K562 (cell line): ENCODE measurements around the gene RNF123. TPM values are rescaled to one million over a fixed set of nuclear protein-coding genes. Genes with fewer than 3 reads are reported as not detected.
"Not testable (repeated sequence)": the region's sequence is repeated elsewhere in the genome, so short reads cannot be mapped to it uniquely, and the experiment has no call there.

Experiments used
- ATAC-seq: fragments of 200-7000 bp; cut with Tn5 transposase; 3 replicates; pipeline ENCODE4 v1.9.1; 2020; ENCODE audit warnings: moderate library complexity
- BruUV-seq: library from RNA; stranded (reverse); fragments of 400-500 nt; replicated peaks from 2 replicates; lab custom pipeline; 2021; lab: Mats Ljungman, UMichigan
- CTCF ChIA-PET: fragments of 300-600 bp; formaldehyde crosslinking; extraction: SDS; loops from one replicate; lab custom pipeline; 2021; ENCODE audit warnings: low intra/inter-chr PET ratio; lab: Yijun Ruan, JAX
- POLR2A ChIA-PET: fragments of 300-600, 350-650 bp; sonication (Branson Sonifier 250); formaldehyde crosslinking; extraction: SDS; loops from one replicate; lab custom pipeline; 2021; ENCODE audit warnings: antibody characterized with exemption, inconsistent platforms; lab: Yijun Ruan, JAX
- DNase-seq, 4 experiments: peaks; one replicate each; pipeline versions ENCODE4 v3.0.0 to v3.0.0-alpha.2; 2011 to 2018; ENCODE audit warnings: low spot score in 3 of 4, mixed read lengths in 3 of 4; ENCODE audit errors: extremely low read depth in 1 of 4
- FAIRE-seq: peaks from 2 replicates; lab custom pipeline; 2011; peaks lifted over from hg19 to GRCh38; lab: Jason Lieb, UNC
- H2AFZ ChIP-seq: 2 replicates; pipeline ENCODE4 v1.6.0; 2011; ENCODE audit warnings: low read depth, low read length, control low read depth, inconsistent platforms
- H3K27ac ChIP-seq: fragments of 200-600 bp; 3 replicates; pipeline ENCODE4 v1.8.0; 2011; ENCODE audit warnings: low read depth, mild to moderate bottlenecking, control low read depth, inconsistent platforms, low read length, moderate library complexity, mixed read lengths; ENCODE audit errors: extremely low read depth
- H3K27me3 ChIP-seq, 2 experiments: fragments of 300-600 bp in 1 of 2; 2 replicates in 1 of 2; 3 replicates in 1 of 2; pipeline versions ENCODE4 v1.6.0 to v1.8.0; 2011; ENCODE audit warnings: inconsistent platforms in 2 of 2, low read length in 2 of 2, mild to moderate bottlenecking in 1 of 2, mixed read lengths in 1 of 2, moderate library complexity in 1 of 2; ENCODE audit not compliant: control insufficient read depth in 2 of 2, insufficient read depth in 2 of 2
- H3K36me3 ChIP-seq: fragments of 300-600 bp; 3 replicates; pipeline ENCODE4 v1.8.0; 2011; ENCODE audit warnings: mild to moderate bottlenecking, low read length, inconsistent platforms; ENCODE audit not compliant: control insufficient read depth, insufficient read depth
- H3K4me1 ChIP-seq, 2 experiments: fragments of 200-600 bp in 1 of 2; replicated peaks in 1 of 2; 2 replicates in 1 of 2; 3 replicates in 1 of 2; pipeline versions ENCODE4 v1.5.1 to v1.8.0; 2011; ENCODE audit warnings: inconsistent platforms in 2 of 2, low read length in 2 of 2, mild to moderate bottlenecking in 1 of 2, mixed read lengths in 1 of 2, moderate library complexity in 1 of 2; ENCODE audit not compliant: control insufficient read depth in 2 of 2, insufficient read depth in 2 of 2
- H3K4me2 ChIP-seq: 2 replicates; pipeline ENCODE4 v1.6.1; 2011; ENCODE audit warnings: low read length, control low read depth, inconsistent platforms, mixed read lengths; ENCODE audit not compliant: insufficient read depth
- H3K4me3 ChIP-seq: fragments of 200-600 bp; sonication (generic), shearing (Covaris generic); 2 replicates; pipeline ENCODE4 v1.5.1; 2016; ENCODE audit warnings: control low read depth, inconsistent platforms
- H3K79me2 ChIP-seq: fragments of 200-600 bp; 3 replicates; pipeline ENCODE4 v1.8.0; 2011; ENCODE audit warnings: low read length, inconsistent platforms; ENCODE audit not compliant: control insufficient read depth, insufficient read depth
- H3K9ac ChIP-seq, 2 experiments: 2 replicates each; pipeline versions ENCODE4 v1.6.0 to v1.6.1; 2011; ENCODE audit warnings: low read depth in 2 of 2, low read length in 2 of 2, control low read depth in 1 of 2, inconsistent platforms in 1 of 2, mild to moderate bottlenecking in 1 of 2, mixed read lengths in 1 of 2; ENCODE audit not compliant: insufficient read depth in 1 of 2
- H3K9me1 ChIP-seq: one replicate; pipeline ENCODE4 v1.6.0; 2011; ENCODE audit warnings: inconsistent platforms, mild to moderate bottlenecking, low read length, moderate library complexity; ENCODE audit not compliant: control insufficient read depth, insufficient read depth
- H3K9me3 ChIP-seq: replicated peaks from 2 replicates; pipeline ENCODE4 v1.5.1; 2011; ENCODE audit warnings: low read depth, low read length, inconsistent platforms; ENCODE audit not compliant: control insufficient read depth, insufficient read depth
- H4K20me1 ChIP-seq: replicated peaks from 2 replicates; pipeline ENCODE4 v1.6.1; 2011; ENCODE audit warnings: low read length, inconsistent platforms, mixed read lengths; ENCODE audit not compliant: control insufficient read depth, insufficient read depth
- FOXJ3 ChIP-seq: sonication (generic); formaldehyde crosslinking; IDR thresholded peaks from 2 replicates; pipeline ENCODE4 v1.4.0; 2020; ENCODE audit warnings: mild to moderate bottlenecking, missing genetic modification reagents
- FOXK1 ChIP-seq: sonication (generic); formaldehyde crosslinking; IDR thresholded peaks from 2 replicates; pipeline ENCODE4 v1.8.0; 2022; ENCODE audit warnings: missing genetic modification reagents, mild to moderate bottlenecking, borderline replicate concordance
- MYC ChIP-seq, 2 experiments: fragments of 250-450 bp in 1 of 2; sonication (Bioruptor Pico) in 1 of 2; IDR thresholded peaks; 2 replicates each; pipeline versions ENCODE4 v1.5.1 to v1.6.1; 2012 to 2021; ENCODE audit warnings: low read depth in 2 of 2, borderline replicate concordance in 1 of 2, improper control_type of control experiment in 1 of 2, low read length in 1 of 2, mild to moderate bottlenecking in 1 of 2, moderate library complexity in 1 of 2
- POLR2AphosphoS5 ChIP-seq: IDR thresholded peaks from 2 replicates; pipeline ENCODE4 v1.6.1; 2011; ENCODE audit warnings: mild to moderate bottlenecking, low read depth, low read length, moderate library complexity; ENCODE audit not compliant: control insufficient read depth, insufficient read depth
- WGBS: fragments of 100-300 bp; shearing (Covaris generic); methylation state at CpG from one replicate; pipeline ENCODE4 v1.1.6; 2016; ENCODE audit warnings: low coverage, mixed read lengths; ENCODE audit not compliant: insufficient coverage; ENCODE audit errors: missing lambda C conversion rate; 5-methylcytosine and 5-hydroxymethylcytosine counted together
- in situ Hi-C: fragments of 300-500 bp; cut with MboI; formaldehyde crosslinking; loops from 4 replicates; pipeline ENCODE4 v1.15.0; 2018; ENCODE audit warnings: inconsistent platforms, mixed read lengths
- intact Hi-C: fragments of 100-400 bp; cut with micrococcal nuclease; formaldehyde crosslinking; loops from 2 replicates; pipeline ENCODE4 v1.14.2; 2022
- polyA plus RNA-seq, 8 experiments: library from polyadenylated mRNA; depleted of rRNA in 4 of 8; stranded (reverse) in 5 of 8; unstranded in 3 of 8; fragments of >200 nt; fragmentation: Nextera tagmentation in 2 of 8; fragmentation: Illumina TruSeq in 1 of 8; extraction: Ambion mirVana in 2 of 8; extraction: Trizol in 1 of 8; gene quantifications; 2 replicates each; pipeline versions ENCODE4 v1.2.1 to v1.2.3, GENCODE V29; 2011 to 2014; ENCODE audit warnings: inconsistent platforms in 1 of 8, missing spikeins in 1 of 8
- total RNA-seq, 7 experiments: library from RNA; depleted of rRNA in 6 of 7; stranded (reverse); fragments of >200 nt in 6 of 7; fragmentation: Illumina TruSeq in 2 of 7; extraction: Trizol in 2 of 7; gene quantifications; 2 replicates each; pipeline versions ENCODE4 v1.2.1 to v1.2.3, GENCODE V29; 2011 to 2021; ENCODE audit warnings: low replicate concordance in 1 of 7

The RNF123 gene
- total and polyA plus RNA-seq, 9 of the 15 experiments (the other 6 are each of a cell fraction or from before 2014, with no cell fraction given): 8.7 to 53.1 (median 17.5) TPM

- DNase-seq (no peak), FAIRE-seq (no peak), ATAC-seq (no peak)
- 88% methylated on average over 4 of the region's 13 CpGs for WGBS
- Histone ChIP-seq H3K4me3 (no peak overlapping the region), H3K79me2 (peaks cover 25% of the 10 kb centered on the region; the same call in 2 of the 3 replicates), H3K9ac (no peak overlapping the region), H2AFZ (no peak overlapping the region), H3K27ac (no peak overlapping the region), H3K36me3 (peaks cover 45% of the 10 kb centered on the region), H3K9me3 (no peaks in the 10 kb centered on the region), H3K4me1 (no peaks in the 10 kb centered on the region), H3K27me3 (no peaks in the 10 kb centered on the region), H3K9me1 (no peaks in the 10 kb centered on the region), H3K4me2 (no peak overlapping the region), H4K20me1 (no peaks in the 10 kb centered on the region)
- in situ Hi-C loops (no loop called here), intact Hi-C loops (no loop called here)
- ChIA-PET POLR2A (interaction anchor here (0.6 to 1.5 kb wide), 4 partner anchors 10 to 229 kb away, joined by 3 to 5 read pairs (median 3); no protein-coding TSS in a partner anchor), CTCF (no interaction called here)
- no TSS peak for BruUV-seq
- TF ChIP-seq FOXJ3 (CRISPR knock-in tag): no peak
- TF ChIP-seq MYC (IDR thresholded peaks at IDR 0.05; ENCODE audit: low read depth, low read length): no peak
- no peak for TF ChIP-seq MYC (CRISPR knock-in tag; IDR thresholded peaks at IDR 0.05; ENCODE audit: borderline replicate concordance, low read depth)
- TF ChIP-seq POLR2AphosphoS5: no peak
- no peak for TF ChIP-seq FOXK1 (CRISPR knock-in tag)
Observed at GRCh38 chr3:49747792-49748480, 58.6 kb downstream of the RNF123 start.

DNA sequence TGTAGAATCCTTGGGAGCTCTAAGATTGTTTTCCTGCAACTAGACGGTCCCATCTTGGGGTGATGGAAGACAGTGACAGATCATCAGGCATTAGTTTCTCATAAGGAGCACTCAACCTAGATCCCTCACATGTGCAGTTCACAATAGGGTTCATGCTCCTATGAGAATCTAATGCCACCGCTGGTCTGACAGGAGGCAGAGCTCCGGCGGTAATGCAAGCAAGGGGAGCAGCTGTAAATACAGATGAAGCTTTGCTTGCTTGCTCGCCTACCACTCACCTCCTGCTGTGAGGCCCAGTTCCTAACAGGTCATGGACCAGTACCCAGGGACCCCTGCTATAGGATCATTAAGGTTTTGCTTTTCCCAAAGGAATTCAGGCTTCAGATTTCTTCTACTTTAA, 59.5 kb downstream of the RNF123 start:
- H3K9me1 ChIP-seq, in situ Hi-C loops, BruUV-seq, H2AFZ ChIP-seq, H3K4me1 ChIP-seq, H3K27me3 ChIP-seq, H3K9me3 ChIP-seq, ATAC-seq, H3K4me2 ChIP-seq, CTCF ChIA-PET, DNase-seq, H3K9ac ChIP-seq, intact Hi-C loops, FAIRE-seq, H3K27ac ChIP-seq, H4K20me1 ChIP-seq, H3K4me3 ChIP-seq: not testable (repeated sequence)
- POLR2A ChIA-PET: interaction anchor here (1.5 kb wide), 2 partner anchors 9 to 11 kb away, joined by 3 to 5 read pairs; no protein-coding TSS in a partner anchor
- Histone ChIP-seq H3K79me2 (peaks cover 32% of the 10 kb centered on the region), H3K36me3 (peaks cover 41% of the 10 kb centered on the region)
- 79% methylated on average over 4 of the region's 5 CpGs for WGBS
